Transverse colon (tissue), 4 donors: ENCODE data around the gene SUN1. TPM values are rescaled to one million over a fixed set of nuclear protein-coding genes. Genes with fewer than 3 reads are reported as not detected.

Experiments used
- DNase-seq: peaks from one replicate; pipeline ENCODE4 v3.0.0-alpha.2; 2019
- H3K27ac ChIP-seq, 4 donors: fragments of 200-600 bp; sonication (generic); 2 replicates each; pipeline ENCODE4 v1.5.1; 2016 to 2018; ENCODE audit warnings: inconsistent platforms in 4 of 4
- H3K27me3 ChIP-seq: fragments of 200-600 bp; sonication (generic); 2 replicates; pipeline ENCODE4 v1.5.1; 2017; ENCODE audit warnings: inconsistent platforms
- H3K36me3 ChIP-seq, 4 donors: fragments of 200-600 bp; sonication (generic); 2 replicates each; pipeline ENCODE4 v1.5.1; 2017 to 2019; ENCODE audit warnings: inconsistent platforms in 4 of 4
- H3K4me1 ChIP-seq, 4 donors: fragments of 200-600 bp; sonication (generic); 2 replicates each; pipeline ENCODE4 v1.5.1; 2017 to 2020; ENCODE audit warnings: inconsistent platforms in 4 of 4
- H3K4me3 ChIP-seq, 4 donors: fragments of 200-600 bp; sonication (generic); 1 replicate in 1 of 4; 2 replicates in 3 of 4; pipeline versions ENCODE4 v1.5.1 to v1.6.1; 2017 to 2019; ENCODE audit warnings: inconsistent platforms in 4 of 4
- H3K9me3 ChIP-seq, 2 donors: fragments of 200-600 bp; sonication (generic); 2 replicates each; pipeline ENCODE4 v1.5.1; 2017 to 2019; ENCODE audit warnings: inconsistent platforms in 2 of 2
- CTCF ChIP-seq, 5 experiments: fragments of 200-600 bp in 3 of 5; fragments of 450-650 bp in 2 of 5; sonication (generic) in 3 of 5; IDR thresholded peaks; 1 replicate in 2 of 5; 2 replicates in 3 of 5; pipeline ENCODE4 v1.5.1; 2016 to 2017; ENCODE audit warnings: antibody characterized with exemption in 5 of 5, inconsistent platforms in 3 of 5, mild to moderate bottlenecking in 2 of 5, moderate library complexity in 1 of 5
- EP300 ChIP-seq: sonication (generic); formaldehyde crosslinking; IDR thresholded peaks from one replicate; pipeline ENCODE4 v1.6.1; 2017; ENCODE audit warnings: antibody characterized with exemption, low read depth
- POLR2A ChIP-seq: fragments of 450-650 bp; IDR thresholded peaks from one replicate; pipeline ENCODE4 v1.6.1; 2016; ENCODE audit warnings: antibody characterized with exemption, mild to moderate bottlenecking, moderate library complexity
- POLR2AphosphoS5 ChIP-seq, 3 donors: sonication (generic); formaldehyde crosslinking; IDR thresholded peaks; one replicate each; pipeline ENCODE4 v1.6.1; 2016; ENCODE audit warnings: antibody characterized with exemption in 3 of 3
- WGBS, 2 donors: methylation state at CpG; one replicate each; pipeline ENCODE4 v1.1.5; 2018; ENCODE audit warnings: low coverage in 1 of 2; 5-methylcytosine and 5-hydroxymethylcytosine counted together
- in situ Hi-C, 4 donors: fragments of 200-750 bp; cut with MboI; loops; one replicate each; pipeline versions ENCODE4 v1.15.0 to v1.15.1; 2017; ENCODE audit warnings: low sequenced_read_pairs in 3 of 4, low pct_ligation_motif_present in 1 of 4, low pct_unique_long_range_greater_than_20kb in 1 of 4
- intact Hi-C: fragments of 100-400 bp; cut with DNase I; formaldehyde crosslinking; loops from one replicate; pipeline ENCODE4 v1.15.1; 2023; ENCODE audit warnings: low total_unique reads
- total RNA-seq, 4 donors: library from RNA; depleted of rRNA; stranded (reverse); fragments of >200 nt; gene quantifications; one replicate each; pipeline ENCODE4 v1.1.0, GENCODE V29; 2016

The SUN1 gene
- total RNA-seq, 4 donors from 2014 or later = 92.7 to 569 (median 162) TPM

- no peak overlapping the region for H3K27ac ChIP-seq
- TF ChIP-seq CTCF (IDR thresholded peaks at IDR 0.05) = no peak
- TF ChIP-seq POLR2AphosphoS5 (IDR thresholded peaks at IDR 0.05) = peak in 1 of 3 donors; percentile 11
- in situ Hi-C loops (loop anchor here in 2 of 4 donors (5.0 to 10.0 kb wide), 2 partner anchors 66 to 69 kb away; no protein-coding TSS in a partner anchor), intact Hi-C loops (no loop called here)
- H3K4me1 ChIP-seq = no peaks in the 10 kb centered on the region
- no peaks in the 10 kb centered on the region for H3K9me3 ChIP-seq
- WGBS, 2 donors = 63 to 93% methylated on average over 4 to 9 of the region's 9 CpGs
- H3K4me3 ChIP-seq = no peak overlapping the region
- peak; percentile 57 for DNase-seq
- H3K36me3 ChIP-seq = peaks cover 0 to 52% (median 21%) of the 10 kb centered on the region in 4 donors
- H3K27me3 ChIP-seq = no peaks in the 10 kb centered on the region
Measured at GRCh38 chr7:861222-861621, 28.9 kb downstream of the SUN1 start.

GRCh38 chr7:862157-862556 lies 29.9 kb downstream of the SUN1 start:
- Histone ChIP-seq H3K27ac (no peak overlapping the region), H3K4me3 (no peak overlapping the region), H3K36me3 (peaks cover 0 to 43% (median 17%) of the 10 kb centered on the region in 4 donors), H3K27me3 (no peaks in the 10 kb centered on the region), H3K9me3 (no peaks in the 10 kb centered on the region), H3K4me1 (peaks cover 2 to 6% (median 5%) of the 10 kb centered on the region in 4 donors)
- intact Hi-C loops (no loop called here), in situ Hi-C loops (loop anchor here in 2 of 4 donors (5.0 to 10.0 kb wide), 2 partner anchors 67 to 70 kb away; no protein-coding TSS in a partner anchor)
- no peak for DNase-seq
- TF ChIP-seq POLR2A (no peak), POLR2AphosphoS5 (IDR thresholded peaks at IDR 0.05) (no peak), EP300 (no peak), CTCF (IDR thresholded peaks at IDR 0.05) (no peak)
- 92 to 100% methylated on average over 1 to 6 of the region's 6 CpGs for WGBS, 2 donors

GRCh38 chr7:863106-863505 lies 30.8 kb downstream of the SUN1 start:
- H3K9me3 ChIP-seq = no peaks in the 10 kb centered on the region
- no peak for DNase-seq
- no peak overlapping the region for H3K27ac ChIP-seq
- H3K4me1 ChIP-seq = peaks cover 12 to 16% (median 14%) of the 10 kb centered on the region in 4 donors
- peaks cover 0 to 39% (median 15%) of the 10 kb centered on the region in 4 donors for H3K36me3 ChIP-seq
- TF ChIP-seq POLR2A (no peak), POLR2AphosphoS5 (IDR thresholded peaks at IDR 0.05) (no peak), CTCF (IDR thresholded peaks at IDR 0.05) (no peak), EP300 (no peak)
- 86 to 90% methylated on average over 4 to 16 of the region's 16 CpGs for WGBS, 2 donors
- H3K4me3 ChIP-seq = no peak overlapping the region
- in situ Hi-C loops = loop anchor here in 2 of 4 donors (5.0 to 10.0 kb wide), 2 partner anchors 68 to 71 kb away; no protein-coding TSS in a partner anchor
- no peaks in the 10 kb centered on the region for H3K27me3 ChIP-seq
- intact Hi-C loops = no loop called here

GRCh38 chr7:865921-866320 lies 33.6 kb downstream of the SUN1 start:
- in situ Hi-C loops = loop anchor here in 1 of 4 donors (10.0 kb wide), 1 partner anchor 71 kb away; no protein-coding TSS in a partner anchor
- DNase-seq = no peak
- Histone ChIP-seq H3K4me3 (no peak overlapping the region), H3K27ac (peak overlapping the region in 3 of 4 donors; percentile 74 to 91 (median 90)), H3K4me1 (peaks cover 13 to 23% (median 16%) of the 10 kb centered on the region in 4 donors), H3K27me3 (no peaks in the 10 kb centered on the region), H3K9me3 (no peaks in the 10 kb centered on the region), H3K36me3 (peaks cover 0 to 20% (median 8%) of the 10 kb centered on the region in 4 donors)
- no peak for TF ChIP-seq POLR2A
- no peak for TF ChIP-seq EP300
- WGBS, 2 donors = 94 to 100% methylated on average over 6 to 25 of the region's 25 CpGs
- intact Hi-C loops = loop anchor here (5.0 kb wide), 1 partner anchor 34 kb away; the partner anchor contains the start of gene SUN1
